Hypothalamus (tissue), 51 donors: Measurements from ENCODE around the gene TCF12.
A peak's percentile ranks its signal among the peaks of the same experiment; 100 is the strongest.

ENCODE experiments used
- DNase-seq, 51 donors: peaks; one replicate each; lab custom pipeline; 2025; lab: John Stamatoyannopoulos, UW

The TCF12 gene

DNA sequence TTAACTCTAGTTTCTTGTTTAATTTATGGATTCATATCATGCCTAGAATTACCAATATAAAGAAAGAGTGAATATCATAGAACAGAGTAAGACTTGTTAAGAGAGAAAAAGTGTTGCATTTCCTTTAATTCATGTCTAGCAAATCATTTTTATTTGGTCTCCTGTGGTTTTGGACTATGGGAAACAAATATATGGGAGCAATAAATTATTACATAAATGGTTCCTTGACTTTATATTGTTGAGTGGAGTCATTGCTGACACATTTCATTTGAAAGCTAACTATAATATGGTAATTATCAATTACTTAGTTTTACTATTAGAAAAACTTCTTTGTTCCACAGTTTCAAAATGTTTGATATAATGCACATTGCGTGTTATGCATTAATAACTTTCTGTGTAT, 313.1 kb downstream of the TCF12 start:
- no peak for DNase-seq

GRCh38 chr15:57234156-57234555, 315.7 kb downstream of the TCF12 start:
- no peak for DNase-seq

DNA sequence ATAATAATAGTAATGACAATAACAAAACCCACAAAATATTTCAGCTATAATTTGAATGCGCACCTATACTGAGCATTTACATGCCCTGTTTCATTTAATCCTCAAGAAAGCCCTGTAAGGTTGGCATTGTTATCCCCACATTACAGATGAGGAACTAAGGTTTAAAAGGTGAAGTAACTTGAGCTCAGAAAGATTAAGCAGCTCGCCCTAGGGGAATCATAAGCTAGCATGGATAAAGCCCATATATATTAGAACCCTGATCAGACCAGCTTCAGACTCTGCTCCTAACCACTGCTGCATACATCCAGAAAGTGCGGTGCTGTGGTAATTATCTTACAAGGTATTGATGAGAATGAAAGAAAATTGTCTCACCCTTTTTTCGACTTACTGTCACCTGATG, 316.7 kb downstream of the TCF12 start:
- no peak for DNase-seq

GRCh38 chr15:57235873-57236272, 317.4 kb downstream of the TCF12 start:
- no peak for DNase-seq

- no peak for DNase-seq
These were observed 318.3 kb downstream of the TCF12 start for GRCh38 chr15:57236561-57237300.

- peak in 4 of 51 donors; percentile 20 to 43 (median 29) for DNase-seq
These were observed 318.8 kb downstream of the TCF12 start for GRCh38 chr15:57237301-57237642.

GRCh38 chr15:57237676-57238075, 319.2 kb downstream of the TCF12 start:
- no peak for DNase-seq

DNA sequence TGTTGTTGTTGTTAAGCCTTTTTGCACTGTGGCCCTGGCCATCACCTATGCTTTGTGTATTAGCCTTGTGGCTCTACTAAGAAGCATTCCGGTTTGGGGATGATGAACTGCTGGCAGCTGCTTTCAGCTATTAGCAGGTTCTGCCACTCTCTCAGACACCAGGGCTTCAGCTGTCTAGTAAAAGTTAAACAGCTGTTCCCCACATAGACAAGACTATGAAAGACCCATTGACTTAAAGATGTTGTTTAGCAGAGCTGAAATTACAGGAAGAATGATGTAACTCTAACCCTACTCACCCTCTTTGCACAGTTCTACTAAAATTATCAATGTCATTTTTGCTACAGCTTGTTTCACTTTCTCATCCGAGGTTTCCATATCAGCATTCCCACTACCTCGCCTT, 326.7 kb downstream of the TCF12 start:
- no peak for DNase-seq

DNA sequence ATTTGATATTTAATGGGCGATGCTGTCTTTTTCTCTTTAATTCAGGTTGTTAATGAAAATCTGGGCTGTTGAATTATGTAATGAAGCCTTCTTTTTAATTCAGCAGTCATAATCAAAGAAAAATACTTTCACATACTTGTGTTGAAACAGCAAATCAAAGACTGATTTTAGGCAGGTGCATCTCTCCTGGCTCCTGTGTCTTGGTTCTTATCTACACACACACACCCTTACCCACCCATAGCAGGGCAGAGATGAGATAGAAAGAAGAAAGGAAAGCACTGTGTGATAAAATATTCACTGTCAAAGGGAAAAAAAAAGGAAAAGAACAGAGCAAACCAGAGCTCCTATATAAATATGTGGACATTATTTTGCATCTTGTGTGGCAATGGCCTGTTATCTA, 327.3 kb downstream of the TCF12 start:
- DNase-seq, result no peak

DNA sequence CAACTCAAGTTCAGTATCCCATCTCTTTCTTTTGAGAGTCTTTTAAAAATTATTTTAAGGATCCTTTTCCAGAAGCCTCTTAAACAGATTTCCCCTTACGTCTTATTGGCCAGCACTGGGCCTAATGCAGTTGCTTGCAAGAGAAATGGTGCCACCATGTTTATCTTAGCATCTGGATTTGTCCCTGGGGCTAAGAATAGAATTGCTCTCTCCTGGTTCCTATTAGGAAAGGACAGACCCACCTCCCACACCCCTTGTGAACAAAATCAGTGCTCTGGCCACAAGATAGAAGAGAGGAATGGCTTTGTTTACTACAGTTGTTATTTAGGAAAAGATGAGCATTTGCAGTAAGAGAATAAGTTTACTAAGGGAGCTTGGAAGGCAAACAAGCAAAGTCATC, 329.6 kb downstream of the TCF12 start:
- DNase-seq, result no peak

GRCh38 chr15:57251308-57251707, 332.9 kb downstream of the TCF12 start:
- no peak for DNase-seq

DNA sequence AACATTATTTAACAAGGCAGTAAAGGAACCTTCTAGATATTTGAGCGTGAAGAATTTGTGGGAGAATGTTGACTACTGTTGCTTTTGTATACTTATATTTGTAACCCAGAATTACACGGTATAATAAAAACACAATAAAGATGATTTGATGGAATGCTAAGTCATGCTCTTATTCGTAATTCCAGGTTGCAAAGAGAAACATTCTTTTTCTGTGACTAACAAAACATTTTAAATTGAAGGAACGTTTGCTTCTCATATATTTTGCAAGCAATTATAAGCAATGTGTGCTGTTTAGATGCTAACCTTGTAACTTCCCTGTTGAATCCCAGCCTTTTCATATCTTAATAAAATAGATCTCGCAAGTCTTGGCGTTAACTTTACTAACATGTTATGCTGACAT, 333.5 kb downstream of the TCF12 start:
- no peak for DNase-seq

DNA sequence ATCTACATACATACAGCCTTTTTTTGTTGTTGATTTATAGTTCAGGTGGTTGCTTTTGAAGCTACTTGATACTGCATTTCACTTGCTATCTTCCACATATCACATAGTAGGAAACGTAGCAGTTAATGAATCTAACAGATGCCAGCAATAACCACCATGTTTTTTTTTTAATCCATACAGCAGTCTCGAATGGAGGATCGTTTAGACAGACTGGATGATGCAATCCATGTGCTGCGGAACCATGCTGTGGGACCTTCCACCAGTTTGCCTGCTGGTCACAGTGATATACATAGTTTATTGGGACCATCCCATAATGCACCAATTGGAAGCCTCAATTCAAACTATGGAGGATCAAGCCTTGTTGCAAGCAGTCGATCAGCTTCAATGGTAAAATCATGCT, 334.6 kb downstream of the TCF12 start:
- DNase-seq, result no peak

GRCh38 chr15:57253500-57253899, 335.1 kb downstream of the TCF12 start:
- DNase-seq, result no peak

- no peak for DNase-seq
These were observed 337.4 kb downstream of the TCF12 start for GRCh38 chr15:57255751-57256341.

DNA sequence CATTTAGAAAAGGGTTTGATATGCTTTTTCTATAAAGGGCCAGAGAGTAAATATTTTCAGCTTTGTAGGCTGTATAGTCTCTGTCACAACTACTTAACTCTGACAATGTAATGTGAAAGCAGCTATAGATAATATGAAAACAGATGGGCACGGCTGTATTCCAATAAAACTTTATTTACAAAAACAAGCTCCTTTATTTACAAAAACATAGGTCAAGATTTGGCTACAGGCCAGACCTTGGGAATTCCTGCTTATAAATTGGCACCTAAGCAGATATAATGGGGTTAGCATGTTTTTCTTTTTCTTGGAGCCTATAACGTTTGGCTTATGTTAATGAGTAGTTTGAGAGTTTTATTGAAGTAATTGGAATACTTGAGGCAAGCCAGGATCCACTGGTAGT, 338.5 kb downstream of the TCF12 start:
- DNase-seq, result no peak

- DNase-seq, result no peak
These were observed 341.2 kb downstream of the TCF12 start for GRCh38 chr15:57259568-57260040.

DNA sequence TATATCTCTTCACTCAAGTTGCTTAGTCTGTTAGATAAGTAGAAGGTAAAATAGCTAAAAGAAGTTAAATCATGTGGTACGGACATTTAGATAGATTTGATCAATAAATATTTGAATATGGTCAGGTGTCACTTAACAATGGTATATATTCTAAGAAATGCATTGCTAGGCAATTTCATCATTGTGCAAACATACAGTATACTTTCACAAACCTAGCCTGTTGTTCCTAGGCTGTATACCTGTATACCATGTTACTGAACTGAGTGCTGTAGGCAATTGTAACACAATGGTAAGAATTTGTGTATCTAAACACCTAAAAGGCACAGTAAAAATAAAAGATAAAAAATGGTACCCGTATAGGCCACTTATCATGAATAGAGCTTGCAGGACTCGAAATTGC, 345.1 kb downstream of the TCF12 start:
- no peak for DNase-seq

DNA sequence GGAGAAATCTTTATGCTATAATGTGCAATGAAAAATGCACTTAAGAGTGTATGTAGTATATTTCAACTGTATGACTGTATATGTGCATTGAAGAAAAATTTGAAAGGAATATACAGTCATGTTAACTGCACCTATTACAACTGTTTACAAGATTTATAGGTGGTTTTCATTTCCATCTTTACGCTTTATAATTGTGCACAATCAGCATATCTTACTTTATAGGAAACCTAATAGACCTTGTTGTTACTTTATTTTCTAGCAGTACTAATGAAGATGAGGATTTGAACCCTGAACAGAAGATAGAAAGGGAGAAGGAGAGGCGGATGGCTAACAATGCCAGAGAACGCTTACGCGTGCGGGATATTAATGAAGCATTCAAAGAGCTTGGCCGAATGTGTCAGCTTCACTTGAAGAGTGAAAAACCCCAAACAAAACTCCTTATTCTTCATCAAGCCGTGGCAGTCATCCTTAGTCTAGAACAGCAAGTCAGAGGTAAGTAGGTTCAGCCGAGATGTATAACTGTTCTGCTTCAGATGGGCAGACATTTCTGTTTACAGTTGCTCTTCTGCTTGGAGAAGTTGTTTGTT, 354.4 kb downstream of the TCF12 start:
- DNase-seq, result peak in 8 of 51 donors; percentile 1 to 23 (median 9)

- DNase-seq, result no peak
These were observed 355.0 kb downstream of the TCF12 start for GRCh38 chr15:57273402-57273801.

- no peak for DNase-seq
These were observed 360.0 kb downstream of the TCF12 start for GRCh38 chr15:57278439-57278838.

DNA sequence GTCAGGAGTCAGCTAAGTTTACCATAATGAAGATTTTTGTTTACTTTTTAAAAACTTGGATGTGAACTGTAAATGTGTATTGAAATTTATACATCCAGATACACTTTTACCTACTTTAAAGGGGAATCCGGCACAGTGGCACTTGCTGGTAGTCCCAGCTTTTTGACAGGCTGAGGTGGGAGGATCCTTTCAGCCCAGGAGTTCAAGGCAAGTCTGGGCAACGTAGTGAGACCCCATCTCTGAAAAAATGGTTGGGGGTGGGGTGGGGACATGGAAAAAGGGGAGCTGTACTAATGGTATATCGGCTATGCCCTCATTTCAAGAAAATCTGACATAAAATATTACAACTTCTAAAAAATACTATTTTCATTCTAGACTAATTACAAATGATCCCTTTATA, 362.0 kb downstream of the TCF12 start:
- DNase-seq, result no peak
